ENCODE data around the gene GLYR1.

GLYR1 gene

GRCh38 chr16:4846503-4846900, 586 bp downstream of the GLYR1 start:
- DNase-seq, result no peak

- no peak for DNase-seq
Observed at GRCh38 chr16:4840984-4841383, 6.1 kb downstream of the GLYR1 start.

GRCh38 chr16:4839942-4840341, 7.1 kb downstream of the GLYR1 start:
- DNase-seq, result no peak

GRCh38 chr16:4837733-4838501, 9.2 kb downstream of the GLYR1 start:
- DNase-seq, result no peak

GRCh38 chr16:4836727-4837126, 10.4 kb downstream of the GLYR1 start:
- no peak for DNase-seq

- no peak for DNase-seq
Observed at GRCh38 chr16:4833584-4833983, 13.5 kb downstream of the GLYR1 start.

GRCh38 chr16:4832698-4833343, 14.3 kb downstream of the GLYR1 start:
- DNase-seq, result no peak

GRCh38 chr16:4831616-4832015, 15.5 kb downstream of the GLYR1 start:
- no peak for DNase-seq

GRCh38 chr16:4830408-4830807, 16.7 kb downstream of the GLYR1 start:
- no peak for DNase-seq

GRCh38 chr16:4828567-4829321, 18.3 kb downstream of the GLYR1 start:
- no peak for DNase-seq

- no peak for DNase-seq
Observed at GRCh38 chr16:4826980-4827379, 20.1 kb downstream of the GLYR1 start.

GRCh38 chr16:4826526-4826925, 20.6 kb downstream of the GLYR1 start:
- no peak for DNase-seq

- no peak for DNase-seq
Observed at GRCh38 chr16:4825196-4825595, 21.9 kb downstream of the GLYR1 start.

GRCh38 chr16:4820652-4821051, 26.4 kb downstream of the GLYR1 start:
- no peak for DNase-seq

GRCh38 chr16:4814542-4815173, 32.4 kb downstream of the GLYR1 start:
- DNase-seq, result no peak

GRCh38 chr16:4814046-4814445, 33.0 kb downstream of the GLYR1 start:
- no peak for DNase-seq

GRCh38 chr16:4813251-4814003, 33.7 kb downstream of the GLYR1 start:
- no peak for DNase-seq

- DNase-seq, result no peak
Observed at GRCh38 chr16:4811773-4812172, 35.3 kb downstream of the GLYR1 start.

GRCh38 chr16:4811242-4811641, 35.8 kb downstream of the GLYR1 start:
- no peak for DNase-seq

- no peak for DNase-seq
Observed at GRCh38 chr16:4806280-4806679, 40.8 kb downstream of the GLYR1 start.

GRCh38 chr16:4805231-4805630, 41.9 kb downstream of the GLYR1 start:
- DNase-seq, result no peak

- DNase-seq, result no peak
Observed at GRCh38 chr16:4803898-4804762, 43.0 kb downstream of the GLYR1 start.
